ENCODE results near the gene ZRSR2.

The ZRSR2 gene

DNA sequence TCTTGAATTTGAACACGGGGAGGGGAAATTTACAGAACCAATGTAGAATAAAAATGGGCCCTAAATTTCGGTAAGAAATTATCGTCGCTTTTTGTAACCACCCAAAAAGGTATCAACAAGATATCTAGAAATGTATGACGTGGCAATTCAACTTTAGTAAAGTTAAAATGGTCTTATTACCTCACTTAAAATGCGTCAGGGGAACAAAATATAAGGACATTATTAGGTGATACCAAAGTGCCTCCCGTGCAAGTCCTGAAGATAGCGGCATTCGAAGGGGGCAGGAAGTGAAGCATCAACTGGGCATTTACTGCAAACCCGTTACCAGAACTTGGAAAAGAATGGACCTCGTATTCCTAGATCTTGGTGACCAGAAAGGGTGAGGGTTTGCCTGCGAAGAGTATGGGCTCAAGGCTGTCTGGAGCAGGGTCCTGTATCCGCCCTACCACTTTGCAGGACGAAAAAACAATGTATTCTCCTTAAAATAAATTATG is 63.3 kb downstream of the ZRSR2 start:
- no peak for DNase-seq (ENCODE audit: low spot score)

GRCh38 chrX:15854080-15854655 is 63.9 kb downstream of the ZRSR2 start:
- DNase-seq (ENCODE audit: low spot score) = peak; percentile 23

DNA sequence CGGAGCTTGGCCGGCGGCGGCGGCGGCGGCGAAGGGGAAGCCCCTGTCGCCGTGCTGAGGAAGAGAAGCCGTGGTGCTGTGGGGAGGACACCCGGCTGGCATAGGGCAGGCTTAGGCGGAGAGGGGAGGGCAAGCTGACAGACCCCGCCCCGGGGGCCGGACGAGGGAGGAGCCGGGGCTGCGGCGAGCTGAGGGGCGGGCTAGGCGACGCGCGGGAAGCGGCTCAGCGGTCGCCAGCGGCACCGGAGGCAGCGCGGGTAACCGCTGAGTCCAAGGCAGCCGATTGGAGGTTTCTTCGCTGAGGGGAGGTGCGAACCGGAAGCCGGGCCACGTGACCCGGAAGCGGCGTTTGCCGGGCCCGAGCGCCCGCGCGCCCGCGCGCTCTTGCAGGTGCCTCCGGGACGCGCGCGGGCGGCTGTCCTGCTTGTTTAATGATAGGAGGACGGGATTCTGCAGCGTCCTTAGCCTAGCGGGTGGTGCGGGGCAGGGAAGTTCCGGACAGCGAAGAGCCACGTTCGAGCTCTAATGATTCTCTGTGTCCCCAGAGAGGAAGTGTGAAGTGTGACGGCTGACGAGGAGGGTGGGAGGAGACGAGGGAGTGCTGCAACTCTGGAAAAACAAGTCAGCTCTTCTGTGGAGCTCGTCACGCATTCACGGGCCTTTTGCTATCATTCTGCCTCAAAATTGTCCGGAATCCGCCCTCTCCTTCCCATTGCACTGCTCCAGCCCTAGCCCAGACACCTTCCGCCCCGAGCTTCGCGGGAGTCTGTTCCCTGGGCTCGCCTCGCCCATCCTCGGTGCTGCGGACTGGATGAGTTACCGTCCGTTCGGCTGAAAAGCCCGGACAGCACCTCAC is 64.7 kb downstream of the ZRSR2 start, which contains the start of gene AP1S2:
Gene AP1S2, minus strand, starts transcription at position 102 of the 856 bp plus-strand sequence. CDS start 2,289 bp downstream, outside the sequence.
- peak; percentile 93 for DNase-seq (ENCODE audit: low spot score)

DNA sequence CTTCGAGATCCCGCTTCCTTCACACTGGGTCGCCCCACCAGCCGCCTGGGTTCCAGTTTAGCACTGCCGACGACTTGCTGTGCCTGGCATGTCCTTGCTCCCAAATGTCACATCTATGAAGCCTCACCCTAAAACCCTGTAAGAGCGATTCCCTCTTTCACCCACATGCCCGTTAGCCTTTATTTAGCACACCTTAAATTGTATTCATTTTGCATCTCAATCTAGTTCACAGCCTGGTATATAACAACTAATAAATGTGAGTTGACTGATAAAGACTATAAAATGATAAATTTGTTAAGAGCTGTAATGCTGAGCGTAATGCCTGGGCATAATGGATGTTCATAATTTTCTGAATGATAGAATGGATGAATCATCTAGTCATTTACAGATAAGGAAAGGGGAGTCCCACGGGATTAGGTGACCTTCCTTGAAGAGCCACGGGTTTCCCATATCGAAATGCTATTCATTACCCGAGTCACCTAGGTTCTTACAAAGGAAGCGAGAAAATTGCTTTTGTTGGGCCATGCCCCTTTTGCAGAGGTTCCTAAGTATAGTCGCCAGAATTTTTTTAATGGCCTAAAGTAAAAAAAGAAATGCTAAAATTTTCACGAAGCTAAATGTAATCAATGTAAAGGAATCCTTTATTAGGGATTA is 65.4 kb downstream of the ZRSR2 start:
- no peak for DNase-seq (ENCODE audit: low spot score)

- DNase-seq (ENCODE audit: low spot score) = no peak
Measured at GRCh38 chrX:15856222-15856587, 65.9 kb downstream of the ZRSR2 start.

DNA sequence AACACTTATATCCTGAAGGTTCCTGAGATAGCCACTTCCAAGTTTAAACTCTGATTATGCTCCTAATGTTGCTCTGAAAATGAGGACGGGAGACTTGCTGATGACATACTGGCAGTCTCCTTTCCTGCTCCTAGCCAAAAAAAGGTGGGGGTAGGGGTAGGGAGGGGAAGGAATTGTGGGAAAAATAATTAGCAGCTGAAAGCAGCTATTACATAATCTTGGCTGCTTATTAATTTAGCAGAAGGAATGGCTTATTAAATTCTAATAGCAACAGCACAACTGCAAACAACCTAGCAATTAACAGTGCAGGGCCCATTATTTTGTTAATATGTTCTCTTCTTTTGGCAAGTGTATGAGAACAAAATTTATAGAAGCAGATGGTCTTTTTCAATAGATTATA is 66.4 kb downstream of the ZRSR2 start:
- no peak for DNase-seq (ENCODE audit: low spot score)

DNA sequence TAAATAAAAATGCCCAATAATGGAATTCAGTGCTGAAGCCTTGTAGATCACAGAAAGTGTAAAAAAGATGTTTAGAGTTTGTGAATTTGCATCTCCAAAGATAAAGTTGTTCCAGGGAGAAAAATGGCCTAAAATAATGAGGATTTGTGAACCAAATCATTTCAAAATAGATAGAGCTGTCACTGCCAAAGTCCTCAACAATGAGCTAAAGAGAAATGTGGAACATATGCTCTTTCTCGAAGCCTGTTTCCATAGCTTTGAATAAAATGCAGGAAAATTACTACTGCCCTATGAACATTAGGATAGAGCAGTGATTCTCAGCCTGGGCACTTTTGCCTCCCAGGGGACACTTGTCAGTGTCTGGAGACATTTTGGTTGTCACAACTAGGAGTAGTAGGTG is 67.8 kb downstream of the ZRSR2 start:
- DNase-seq (ENCODE audit: low spot score) = no peak

- no peak for DNase-seq (ENCODE audit: low spot score)
Measured at GRCh38 chrX:15860921-15861320, 70.6 kb downstream of the ZRSR2 start.

DNA sequence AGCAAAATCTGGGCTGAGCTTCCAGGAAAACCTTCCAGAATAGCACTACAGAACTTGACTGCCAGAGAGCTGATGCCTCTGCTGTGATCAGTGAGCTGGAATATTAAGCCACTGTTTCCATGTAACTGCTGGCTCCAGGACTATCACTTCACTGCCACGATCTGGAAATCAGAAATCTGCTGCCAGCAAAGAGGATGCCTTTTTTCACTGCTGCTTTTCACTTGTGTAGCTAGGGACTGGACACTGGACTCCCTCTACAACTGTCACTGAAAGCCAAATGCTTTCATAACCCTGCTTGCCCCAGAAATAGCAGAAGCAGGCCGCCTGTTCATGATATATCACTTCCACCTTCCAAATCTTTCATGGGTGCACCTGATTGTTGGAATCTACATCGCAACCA is 73.7 kb downstream of the ZRSR2 start:
- DNase-seq (ENCODE audit: low spot score) = no peak

DNA sequence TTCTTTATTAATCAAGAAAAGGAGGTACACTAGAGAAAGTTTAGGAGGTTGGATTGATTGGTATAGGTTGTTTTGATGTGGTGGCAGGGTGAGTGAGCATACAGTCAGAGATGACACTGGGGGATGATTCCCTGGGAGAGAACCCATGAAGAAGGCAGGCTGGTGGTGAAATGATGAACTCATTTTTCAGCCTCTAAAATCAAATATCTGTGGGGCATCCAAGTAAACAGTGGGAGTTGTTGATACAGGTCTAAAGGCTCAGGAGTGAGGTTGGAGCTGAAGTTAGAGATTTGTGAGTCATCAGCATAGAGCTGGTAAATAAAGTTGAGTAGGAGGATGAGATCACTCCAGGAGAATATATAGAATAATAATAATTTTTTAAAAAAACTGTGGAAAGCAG is 74.3 kb downstream of the ZRSR2 start:
- DNase-seq (ENCODE audit: low spot score) = no peak

- DNase-seq (ENCODE audit: low spot score) = no peak
Measured at GRCh38 chrX:15866147-15866546, 75.9 kb downstream of the ZRSR2 start.

DNA sequence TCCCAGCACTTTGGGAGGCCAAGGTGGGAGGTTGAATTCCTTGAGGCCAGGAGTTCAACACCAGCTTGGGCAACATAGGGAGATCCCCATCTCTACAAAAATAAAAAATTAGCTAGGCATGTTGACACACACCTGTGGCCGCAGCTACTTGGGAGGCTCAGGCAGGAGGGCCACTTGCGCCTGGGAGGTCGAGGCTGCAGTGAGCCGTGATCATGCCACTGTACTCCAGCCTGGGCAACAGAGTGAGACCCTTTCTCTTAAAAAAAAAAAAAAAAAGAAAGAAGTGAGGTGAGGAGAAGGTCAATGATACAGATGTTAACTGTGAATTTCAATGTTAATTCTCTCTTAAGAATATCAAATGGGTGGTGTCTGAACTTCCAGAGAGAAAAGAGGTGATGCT is 79.4 kb downstream of the ZRSR2 start:
- no peak for DNase-seq (ENCODE audit: low spot score)

DNA sequence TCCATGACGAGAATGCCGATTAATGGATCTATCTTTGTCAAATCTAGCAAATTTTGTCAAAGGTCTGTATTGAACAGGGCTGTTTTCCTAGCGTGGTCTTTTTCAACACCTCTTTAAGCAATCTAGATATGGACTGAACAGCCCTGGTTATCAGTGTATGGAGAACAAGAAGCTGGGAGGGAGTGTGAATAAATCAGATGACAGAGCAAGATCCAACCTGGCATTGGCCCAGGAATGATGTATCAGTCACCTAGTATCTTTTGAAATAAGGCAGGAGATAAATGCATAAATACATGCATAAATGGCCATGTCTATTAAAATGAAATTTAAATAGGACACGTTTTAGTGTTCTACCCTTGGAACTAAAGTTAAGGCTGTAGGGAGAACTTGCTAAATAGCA is 80.0 kb downstream of the ZRSR2 start:
- no peak for DNase-seq (ENCODE audit: low spot score)

All from CD4-positive, alpha-beta T cell treated with Interleukin-15 for 4 hours (primary cell).